Measurements from ENCODE around the gene ADORA2B. TPM values are rescaled to one million over a fixed set of nuclear protein-coding genes. Genes with fewer than 3 reads are reported as not detected.

Gene ADORA2B
- 11.2 and 24.5 TPM in 2 replicates for total RNA-seq

GRCh38 chr17:15944759-15945526, at the start of gene ADORA2B:
TSS of gene ADORA2B (plus strand) at chr17:15945130. CDS start at chr17:15945249, 119 bp downstream.

GRCh38 chr17:15999141-15999973, 54.4 kb downstream of the ADORA2B start, which contains the start of the genes TTC19 and ZSWIM7:
TSS of gene TTC19 (plus strand) at chr17:15999824. CDS start at chr17:15999849, 25 bp downstream.
TSS of gene ZSWIM7 (minus strand) at chr17:15999704. CDS start at chr17:15999594, 110 bp downstream.

Other genes starting within 250 kb of the ADORA2B start
- 43.1 and 76.6 TPM in 2 replicates for gene ZNF286A, start 245.4 kb upstream of the ADORA2B start, total RNA-seq
- gene TBC1D26, start 212.8 kb upstream of the ADORA2B start, total RNA-seq: under 0.01 TPM in 1 of 2 replicates, not detected in the other
- 7.9 and 22.7 TPM in 2 replicates for gene ZSWIM7, start 54.6 kb downstream of the ADORA2B start, total RNA-seq
- 46.8 and 51.9 TPM in 2 replicates for gene TTC19, start 54.7 kb downstream of the ADORA2B start, total RNA-seq